GM19099 (cell line): ENCODE measurements around the gene PLIN3.

Source experiments
- POLR2A ChIP-seq: IDR thresholded peaks from 3 replicates; pipeline ENCODE4 v1.6.1; 2011; ENCODE audit warnings: low read depth; ENCODE audit not compliant: insufficient read length; ENCODE audit errors: extremely low read depth

Gene PLIN3

DNA sequence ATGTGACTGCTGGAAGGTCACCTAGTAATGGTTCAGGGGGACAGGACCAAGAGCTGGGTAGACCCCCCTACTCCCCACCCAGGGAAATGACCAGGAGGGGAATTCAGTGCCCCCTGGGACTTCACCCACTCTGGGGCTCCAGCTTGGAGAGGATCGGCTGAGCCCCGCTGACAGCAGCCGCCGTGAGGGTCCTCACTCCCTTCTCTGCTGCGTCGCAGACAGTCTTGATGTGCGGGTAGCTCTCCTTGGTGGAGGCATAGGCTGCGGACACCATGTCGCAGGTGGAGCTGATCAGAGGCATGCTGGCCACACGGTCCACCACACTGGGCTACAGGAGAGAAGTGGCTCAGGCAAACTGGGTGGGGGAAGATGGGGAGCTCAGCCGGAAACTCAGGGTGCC is 7.8 kb downstream of the PLIN3 start:
- TF ChIP-seq POLR2A: no peak

DNA sequence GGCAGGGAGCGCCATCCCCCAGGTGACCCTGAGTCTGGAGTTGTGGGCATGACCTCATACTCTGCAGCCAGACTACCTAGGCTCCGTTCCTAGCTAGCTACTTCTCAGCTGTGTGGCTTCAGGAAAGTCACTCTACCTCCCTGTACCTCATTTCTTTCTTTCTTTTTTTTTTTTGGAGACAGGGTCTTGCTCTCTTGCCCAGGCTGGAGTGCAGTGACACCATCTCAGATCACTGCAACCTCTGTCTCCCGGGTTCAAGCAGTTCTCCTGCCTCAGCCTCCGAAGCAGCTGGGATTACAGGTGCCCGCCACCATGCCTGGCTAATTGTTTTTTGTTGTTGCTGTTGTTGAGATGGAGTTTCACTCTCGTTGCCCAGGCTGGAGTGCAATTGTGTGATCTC is 15.0 kb downstream of the PLIN3 start:
- no peak for TF ChIP-seq POLR2A

DNA sequence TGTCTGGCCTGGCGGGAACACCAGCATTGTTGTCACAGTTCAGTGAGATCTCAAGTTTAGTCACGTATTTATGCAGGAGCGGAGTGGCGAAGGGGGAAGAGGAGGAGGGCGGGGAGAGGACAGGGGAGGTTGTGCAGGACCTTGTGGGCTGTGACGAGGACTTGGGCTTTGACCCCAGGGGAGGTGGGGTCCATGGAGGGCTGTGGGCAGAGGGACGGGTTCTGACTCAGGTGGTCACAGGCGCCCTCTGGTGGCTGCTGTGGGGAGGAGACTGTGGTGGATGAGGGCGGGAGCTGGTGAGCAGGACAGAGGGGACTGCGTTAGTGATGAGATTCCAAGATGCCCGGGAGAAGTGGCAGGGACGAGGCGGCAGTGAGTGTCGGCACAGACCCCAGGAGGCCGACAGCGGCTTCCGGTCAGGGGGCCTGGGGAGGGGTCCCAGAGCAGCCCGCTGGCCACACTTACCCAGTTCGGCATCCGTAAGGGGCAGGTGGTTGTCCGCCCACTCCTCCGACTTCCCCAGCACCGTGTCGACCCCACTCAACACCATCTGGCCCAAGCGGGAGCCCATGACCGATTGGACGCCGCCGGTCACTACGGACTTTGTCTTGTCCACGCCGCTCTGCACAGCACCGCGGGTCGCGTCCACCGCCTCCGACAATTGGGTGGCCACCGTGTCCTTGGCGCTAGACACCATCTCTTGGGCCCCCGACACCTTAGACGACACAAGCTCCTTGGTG is 15.7 kb downstream of the PLIN3 start:
- TF ChIP-seq POLR2A: no peak

DNA sequence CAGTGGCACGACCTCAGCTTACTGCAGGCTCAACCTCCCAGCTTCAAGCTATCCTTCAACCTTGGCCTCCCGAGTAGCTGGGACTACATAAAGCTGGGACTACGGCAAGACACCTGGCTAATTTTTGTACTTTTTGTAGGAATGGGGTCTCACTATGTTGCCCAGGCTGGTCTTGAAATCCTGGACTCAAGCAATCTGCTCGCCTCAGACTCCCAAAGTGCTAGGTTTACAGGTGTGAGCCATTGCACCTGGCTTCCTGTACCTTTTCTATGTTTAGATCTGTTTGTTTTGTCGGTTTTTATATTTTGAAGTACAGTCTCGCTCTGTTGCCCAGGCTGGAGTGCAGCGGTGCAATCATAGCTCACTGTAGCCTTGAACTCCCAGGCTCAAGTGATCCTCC is 18.4 kb downstream of the PLIN3 start:
- TF ChIP-seq POLR2A: no peak

DNA sequence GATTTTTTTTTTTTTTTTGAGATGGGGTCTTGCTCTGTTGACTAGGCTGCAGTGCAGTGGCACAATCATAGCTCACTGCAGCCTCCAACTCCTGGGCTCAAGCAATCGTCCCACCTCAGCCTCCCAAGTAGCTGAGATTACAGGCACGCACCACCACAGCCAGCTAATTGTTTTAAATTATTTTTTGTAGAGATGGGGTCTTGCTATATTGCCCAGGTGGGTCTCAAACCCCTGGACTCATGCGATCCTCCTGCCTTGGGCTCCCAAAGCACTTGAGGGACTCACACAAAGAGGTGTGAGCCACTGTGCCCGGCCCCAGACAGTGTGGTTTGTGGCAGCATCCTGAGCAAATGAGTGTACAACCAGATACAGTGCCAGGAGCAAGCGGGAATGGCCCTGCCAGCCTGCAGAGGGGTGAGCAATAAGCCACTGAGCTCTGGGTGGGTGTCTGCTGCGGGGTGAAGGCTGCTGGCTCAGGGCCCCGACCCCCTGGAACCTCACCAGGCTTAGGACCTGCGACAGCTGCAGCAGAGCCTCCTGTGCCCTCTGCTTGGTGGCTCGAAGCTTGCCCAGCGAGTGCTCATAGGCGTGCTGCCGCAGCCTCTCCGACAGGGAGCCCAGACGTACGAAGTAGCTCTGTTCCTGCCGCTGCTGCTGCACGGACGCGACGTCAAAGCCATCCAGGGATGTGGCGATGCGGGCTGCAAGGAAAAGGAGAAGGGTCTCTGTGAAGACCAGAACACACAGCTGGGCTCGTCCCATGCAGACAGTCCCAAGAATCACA is 20.1 kb downstream of the PLIN3 start:
- TF ChIP-seq POLR2A: no peak

DNA sequence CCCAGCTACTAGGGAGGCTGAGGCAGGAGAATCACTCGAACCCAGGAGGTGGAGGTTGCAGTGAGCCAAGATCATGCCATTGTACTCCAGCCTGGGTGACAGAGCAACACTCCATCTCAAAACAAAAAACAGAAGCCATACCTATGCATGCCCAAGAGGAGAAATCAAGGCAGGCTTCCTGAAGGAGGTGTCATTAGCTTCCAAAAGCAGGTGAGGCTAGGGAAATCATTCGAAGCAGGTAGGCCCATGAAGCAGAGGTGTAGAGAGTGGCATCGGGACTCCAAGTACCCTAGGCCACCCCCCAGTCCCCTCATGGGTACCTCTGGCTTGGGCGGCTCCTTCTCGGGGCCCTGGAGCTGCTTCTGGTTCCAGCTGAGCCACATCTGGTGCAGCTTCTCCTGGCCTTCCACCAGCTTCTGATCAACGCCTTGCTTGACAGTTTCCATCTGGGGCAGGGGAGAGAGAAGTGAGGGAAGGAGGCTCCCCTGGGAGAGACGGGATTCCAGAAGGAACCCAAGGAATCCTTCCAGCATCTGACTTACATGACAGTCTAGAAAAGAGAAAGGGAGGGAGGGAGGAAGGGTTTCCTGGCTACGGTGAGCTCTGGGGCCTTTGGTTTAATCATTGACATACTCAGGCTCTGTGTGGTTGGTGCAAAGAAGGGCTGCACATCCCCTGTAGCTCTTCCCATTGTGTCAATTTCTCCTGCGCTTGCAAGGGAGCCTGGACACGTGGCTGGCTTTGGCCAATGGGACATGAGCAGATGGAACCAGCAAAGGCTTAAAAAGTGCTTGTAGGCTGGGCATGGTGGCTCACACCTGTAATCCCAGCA is 22.9 kb downstream of the PLIN3 start:
- TF ChIP-seq POLR2A: no peak

DNA sequence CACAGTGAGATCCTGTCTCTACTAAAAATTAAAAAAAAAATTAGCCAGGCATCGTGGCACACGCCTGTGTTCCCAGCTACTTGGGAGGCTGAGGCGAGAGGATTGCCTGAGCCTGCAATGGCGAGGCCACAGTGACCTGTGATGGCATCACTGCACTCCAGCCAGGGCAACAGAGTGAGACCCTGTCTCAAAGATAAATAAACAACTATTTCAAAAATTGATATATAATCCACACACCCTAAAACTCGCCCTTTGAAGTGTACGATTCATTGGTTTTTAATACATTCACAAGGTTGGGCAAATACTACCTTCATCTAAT is 23.9 kb downstream of the PLIN3 start:
- TF ChIP-seq POLR2A: no peak

DNA sequence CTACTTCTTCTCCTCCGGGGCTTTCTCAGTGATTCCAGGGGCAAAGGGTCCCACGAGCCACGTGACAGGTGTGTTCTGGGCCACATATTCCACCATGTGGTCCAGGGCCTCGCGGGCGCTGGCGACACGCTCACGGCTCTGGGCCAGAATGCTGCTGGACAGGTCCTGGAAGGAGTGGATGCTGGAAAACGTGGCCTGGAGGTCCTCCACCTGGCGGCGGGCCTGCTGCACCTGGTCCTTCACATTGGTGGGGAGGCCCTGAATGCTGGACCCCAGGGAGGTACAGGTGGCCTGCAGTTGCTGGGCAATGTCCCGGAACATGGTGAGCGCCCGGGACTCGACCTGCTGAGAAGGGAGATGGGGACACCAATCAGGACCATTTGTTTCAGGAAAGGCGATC is 28.3 kb downstream of the PLIN3 start:
- no peak for TF ChIP-seq POLR2A

DNA sequence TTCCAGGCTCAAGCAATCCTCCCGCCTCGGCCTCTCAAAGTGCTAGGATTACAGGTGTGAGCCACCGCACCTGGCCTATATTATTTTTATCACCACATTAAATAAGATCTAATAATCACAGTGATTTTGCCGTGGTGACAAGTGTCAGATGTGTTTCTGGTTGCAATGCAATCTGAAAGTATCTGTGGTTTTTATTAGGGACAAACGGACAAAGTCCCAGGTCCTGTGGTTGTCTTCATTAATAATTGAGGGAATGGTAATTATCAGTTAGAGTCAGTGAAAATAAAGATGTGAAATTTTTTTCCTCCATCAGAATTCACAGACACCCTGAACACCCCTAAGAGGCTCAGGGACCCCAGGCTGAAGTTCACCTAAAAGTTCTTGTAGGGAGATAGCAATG is 34.7 kb downstream of the PLIN3 start:
- TF ChIP-seq POLR2A: no peak

DNA sequence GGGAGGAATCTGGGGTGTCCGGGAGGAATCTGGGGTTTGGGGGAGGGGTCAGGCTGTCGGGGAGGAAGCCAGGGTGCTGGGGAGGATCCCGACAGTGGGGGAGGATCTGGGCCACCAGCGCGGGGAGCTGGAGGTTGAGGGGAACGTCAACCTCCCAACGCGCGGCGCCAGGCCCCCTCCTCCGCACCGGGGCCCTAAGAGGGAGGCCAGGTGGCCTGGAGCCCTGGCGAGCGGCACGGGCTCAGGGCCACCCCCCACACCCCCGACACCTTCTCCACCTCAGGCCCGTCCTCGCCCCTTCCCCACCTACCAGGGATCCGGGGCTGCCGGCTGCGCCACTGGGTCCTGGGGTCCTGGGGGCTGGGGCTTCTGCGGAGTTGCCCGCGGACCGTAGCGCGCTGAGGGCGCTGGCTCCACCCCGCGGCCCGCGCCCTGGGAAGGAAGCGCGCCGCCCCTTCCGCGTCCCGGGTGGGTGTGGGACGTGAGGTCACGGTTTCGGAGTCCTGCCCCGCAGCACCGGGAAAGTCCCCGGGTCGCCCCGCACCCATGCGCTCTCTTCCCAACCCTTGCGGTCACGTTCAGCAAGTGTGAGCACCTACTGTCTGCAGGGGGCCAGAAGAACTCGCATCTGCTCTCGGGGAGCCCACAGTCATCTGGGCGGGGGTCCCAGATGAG is 36.0 kb downstream of the PLIN3 start, which contains the start of gene TICAM1:
Gene TICAM1, minus strand, starts transcription at position 409 of the 675 bp plus-strand sequence. CDS start 13,335 bp downstream, outside the sequence.
- TF ChIP-seq POLR2A: peak; percentile 80

DNA sequence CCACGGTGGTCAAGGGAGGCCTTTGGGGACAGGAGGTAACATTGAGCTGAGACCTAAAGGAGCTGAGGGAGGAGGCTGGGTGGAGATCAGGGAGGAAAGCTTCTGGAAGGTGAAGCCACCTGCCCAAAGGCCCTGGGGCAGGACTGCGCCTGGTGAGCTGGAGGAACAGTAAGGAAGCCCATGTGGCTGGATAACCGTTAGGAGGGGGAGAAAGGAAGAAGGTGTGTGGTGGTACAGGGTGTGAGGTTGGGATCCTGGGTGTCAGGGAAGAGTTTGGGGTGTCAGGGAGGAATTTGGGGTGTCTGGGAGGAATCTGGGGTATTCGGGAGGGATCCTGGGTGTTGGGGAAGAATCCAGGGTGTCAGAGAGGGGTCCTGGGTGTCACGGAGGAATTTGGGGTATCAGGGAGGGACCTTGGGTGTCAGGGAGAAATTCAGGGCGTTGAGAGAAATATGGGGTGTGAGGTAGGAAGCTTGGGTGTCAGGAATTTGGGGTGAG is 36.6 kb downstream of the PLIN3 start:
- TF ChIP-seq POLR2A: no peak

DNA sequence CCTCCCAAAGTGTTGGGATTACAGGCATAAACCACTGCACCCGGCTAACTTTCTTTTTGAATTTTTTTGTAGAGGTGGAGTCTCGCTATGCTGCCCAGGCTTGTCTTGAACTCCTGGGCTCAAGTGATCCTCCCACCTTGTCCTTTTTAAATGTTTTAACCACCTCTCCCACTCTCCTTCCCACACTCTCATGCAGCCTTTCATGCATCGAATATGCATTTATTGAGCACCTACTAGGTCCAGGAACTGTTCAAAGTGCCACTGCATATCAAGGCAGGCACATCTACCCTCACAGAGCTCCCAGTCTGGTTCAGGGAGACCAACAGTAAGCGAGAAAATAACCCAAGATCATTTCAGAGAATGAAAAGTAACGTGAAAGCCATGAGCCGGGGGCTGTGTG is 37.1 kb downstream of the PLIN3 start:
- TF ChIP-seq POLR2A: no peak

DNA sequence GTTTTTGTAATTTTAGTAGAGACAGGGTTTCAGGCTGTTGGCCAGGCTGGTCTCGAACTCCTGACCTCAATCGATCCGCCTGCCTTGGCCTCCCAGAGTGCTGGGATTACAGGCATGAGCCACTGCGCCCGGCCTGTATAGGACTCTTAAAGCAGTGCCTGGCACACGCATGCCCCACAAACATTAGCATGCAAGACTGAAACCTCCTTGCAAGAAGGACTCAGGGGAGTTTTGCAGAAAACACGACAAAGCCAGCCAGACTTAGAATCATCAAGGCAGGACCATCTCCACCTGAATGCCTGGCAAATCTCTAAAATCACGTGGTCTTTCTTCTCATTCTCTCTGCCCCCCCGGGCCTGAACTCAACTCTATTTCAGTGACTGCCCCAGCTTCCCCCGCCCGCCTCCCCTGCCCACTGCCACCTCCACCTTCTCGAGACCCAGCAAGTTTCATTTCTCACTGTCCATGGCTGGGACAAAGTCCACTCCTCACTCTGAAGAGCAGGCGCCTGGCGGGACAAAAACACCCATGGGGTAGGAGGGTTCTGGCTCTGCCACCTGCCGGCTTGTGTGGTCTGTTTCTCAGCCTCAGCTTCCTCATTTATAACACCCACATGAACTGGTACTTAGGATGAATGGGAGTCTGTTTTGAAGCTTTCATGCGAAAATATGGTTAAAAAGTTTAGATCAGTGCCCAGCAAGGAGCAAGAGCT is 38.3 kb downstream of the PLIN3 start:
- no peak for TF ChIP-seq POLR2A

DNA sequence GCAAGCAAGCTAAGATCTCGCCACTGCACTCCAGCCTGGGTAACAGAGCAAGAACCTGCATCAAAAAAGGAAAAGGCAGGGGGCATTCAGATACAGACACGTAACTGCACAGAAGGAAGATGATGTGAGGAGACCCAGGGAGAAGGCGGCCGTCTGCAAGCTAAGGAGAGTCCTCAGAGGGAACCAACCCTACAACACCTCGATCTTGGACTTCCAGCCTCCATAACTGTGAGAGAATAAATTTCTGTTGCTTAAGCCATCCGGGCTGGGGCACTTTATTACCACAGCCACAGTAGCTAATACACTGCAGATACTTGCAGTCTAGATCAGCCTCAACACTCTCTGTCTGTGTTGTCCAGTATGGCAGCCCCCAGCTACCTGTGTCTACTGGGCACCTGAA is 43.9 kb downstream of the PLIN3 start:
- no peak for TF ChIP-seq POLR2A

DNA sequence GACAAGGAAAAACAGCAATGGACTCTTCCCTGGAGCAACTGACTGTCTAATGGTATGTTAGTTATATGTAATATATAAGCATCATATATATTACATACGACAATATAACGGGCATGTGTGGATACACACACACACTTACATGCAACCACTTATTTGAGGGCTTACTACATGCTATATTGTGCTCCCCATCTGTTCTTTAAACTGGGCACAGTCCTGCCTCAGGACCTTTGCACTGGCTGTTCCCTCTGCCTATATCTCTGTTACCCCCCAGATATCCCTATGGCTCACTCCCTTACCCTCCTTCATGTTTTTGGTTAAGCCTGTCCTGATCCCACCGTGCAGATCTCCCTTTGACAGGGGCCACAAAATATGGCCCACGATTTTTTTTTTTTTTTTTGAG is 46.2 kb downstream of the PLIN3 start:
- no peak for TF ChIP-seq POLR2A
